H1 (cell line): ENCODE measurements around the gene FMNL2.

Experiments
- CBX5 ChIP-seq: fragments of 300-800, 300-1000 bp; sonication (generic); IDR thresholded peaks from 2 replicates; pipeline ENCODE4 v1.7.1; 2016; ENCODE audit warnings: antibody characterized with exemption, low read length, low read depth
- CEBPB ChIP-seq: IDR thresholded peaks from 2 replicates; pipeline ENCODE4 v1.6.1; 2012; ENCODE audit warnings: low read depth, low read length
- GABPA ChIP-seq: IDR thresholded peaks from 2 replicates; pipeline ENCODE4 v1.6.1; 2011; ENCODE audit warnings: mild to moderate bottlenecking, low read length, moderate library complexity, borderline replicate concordance; ENCODE audit not compliant: insufficient read depth
- KDM4A ChIP-seq: IDR thresholded peaks from one replicate; pipeline ENCODE4 v1.7.1; 2012; ENCODE audit warnings: low read depth, mild to moderate bottlenecking, moderate library complexity, low read length, inconsistent platforms; ENCODE audit not compliant: severe bottlenecking
- MAFK ChIP-seq: IDR thresholded peaks from 2 replicates; pipeline ENCODE4 v1.6.1; 2012; ENCODE audit warnings: low read depth, mild to moderate bottlenecking, improper control_type of control experiment, low read length
- MAX ChIP-seq: IDR thresholded peaks from 2 replicates; pipeline ENCODE4 v1.6.1; 2012; ENCODE audit warnings: inconsistent platforms
- POLR2A ChIP-seq, 2 experiments: IDR thresholded peaks; 1 replicate in 1 of 2; 2 replicates in 1 of 2; pipeline ENCODE4 v1.6.1; 2011; ENCODE audit warnings: low read depth in 2 of 2, low read length in 2 of 2, mild to moderate bottlenecking in 2 of 2; ENCODE audit errors: control extremely low read depth in 1 of 2
- POLR2AphosphoS5 ChIP-seq: IDR thresholded peaks from 2 replicates; pipeline ENCODE4 v1.6.1; 2011; ENCODE audit warnings: low read depth, low read length
- SIN3A ChIP-seq, 2 experiments: IDR thresholded peaks in 1 of 2; conservative IDR thresholded peaks in 1 of 2; 2 replicates each; pipeline ENCODE4 v1.6.1; 2011 to 2012; ENCODE audit warnings: low read length in 2 of 2, improper control_type of control experiment in 1 of 2, low read depth in 1 of 2, mild to moderate bottlenecking in 1 of 2
- ZNF274 ChIP-seq: IDR thresholded peaks from 2 replicates; pipeline ENCODE4 v1.7.0; 2012; ENCODE audit warnings: low read length, borderline replicate concordance; ENCODE audit errors: extremely low read depth

DNA sequence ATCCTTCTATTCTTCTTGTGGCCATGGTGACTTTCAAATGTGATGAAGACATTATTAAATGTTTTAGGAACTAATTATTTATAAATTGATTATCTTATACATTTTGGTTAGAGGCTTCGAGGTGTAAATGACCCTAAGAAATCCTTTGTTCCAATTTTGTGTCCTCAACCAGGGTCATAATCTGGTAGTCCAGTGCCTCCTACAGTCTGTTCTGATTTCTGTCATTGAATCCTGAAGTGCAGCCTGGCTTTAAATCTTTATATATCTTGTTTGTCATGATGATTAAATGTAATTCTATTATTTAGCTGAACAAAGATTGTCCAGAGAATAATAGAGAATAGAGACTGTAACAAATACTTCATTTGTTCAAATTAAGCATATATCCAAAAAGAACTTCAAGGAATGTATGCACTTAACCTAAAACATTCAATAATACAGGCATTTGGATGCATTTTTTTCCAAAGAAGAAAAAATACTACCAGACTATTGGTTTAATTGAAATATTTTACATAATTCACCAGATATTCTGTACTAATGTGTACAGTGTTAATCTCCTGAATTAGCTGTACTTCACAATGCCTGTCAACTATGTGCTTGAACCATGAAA is 292.5 kb downstream of the FMNL2 start:
- TF ChIP-seq GABPA (no peak), POLR2A (IDR thresholded peaks at IDR 0.05; ENCODE audit: control extremely low read depth in 1 of 2, low read depth in 2 of 2, low read length in 2 of 2) (no peak), MAX (no peak), KDM4A (no peak), ZNF274 (no peak), MAFK (no peak), CEBPB (no peak), SIN3A (conservative IDR thresholded peaks at IDR 0.05 in 1 of 2, IDR thresholded peaks at IDR 0.05 in 1 of 2; ENCODE audit: low read depth in 1 of 2, low read length in 2 of 2) (no peak), POLR2AphosphoS5 (no peak), CBX5 (no peak)
